Endothelial cell of coronary artery (primary cell): ENCODE results near the gene KLHDC7B. TPM values are rescaled to one million over a fixed set of nuclear protein-coding genes. Genes with fewer than 3 reads are reported as not detected.

Source experiments
- total RNA-seq: library from RNA; depleted of rRNA; stranded (reverse); fragments of >200 nt; gene quantifications from 2 replicates; pipeline ENCODE4 v1.2.3, GENCODE V29; 2014

KLHDC7B gene
- not detected in 2 replicates for total RNA-seq

DNA sequence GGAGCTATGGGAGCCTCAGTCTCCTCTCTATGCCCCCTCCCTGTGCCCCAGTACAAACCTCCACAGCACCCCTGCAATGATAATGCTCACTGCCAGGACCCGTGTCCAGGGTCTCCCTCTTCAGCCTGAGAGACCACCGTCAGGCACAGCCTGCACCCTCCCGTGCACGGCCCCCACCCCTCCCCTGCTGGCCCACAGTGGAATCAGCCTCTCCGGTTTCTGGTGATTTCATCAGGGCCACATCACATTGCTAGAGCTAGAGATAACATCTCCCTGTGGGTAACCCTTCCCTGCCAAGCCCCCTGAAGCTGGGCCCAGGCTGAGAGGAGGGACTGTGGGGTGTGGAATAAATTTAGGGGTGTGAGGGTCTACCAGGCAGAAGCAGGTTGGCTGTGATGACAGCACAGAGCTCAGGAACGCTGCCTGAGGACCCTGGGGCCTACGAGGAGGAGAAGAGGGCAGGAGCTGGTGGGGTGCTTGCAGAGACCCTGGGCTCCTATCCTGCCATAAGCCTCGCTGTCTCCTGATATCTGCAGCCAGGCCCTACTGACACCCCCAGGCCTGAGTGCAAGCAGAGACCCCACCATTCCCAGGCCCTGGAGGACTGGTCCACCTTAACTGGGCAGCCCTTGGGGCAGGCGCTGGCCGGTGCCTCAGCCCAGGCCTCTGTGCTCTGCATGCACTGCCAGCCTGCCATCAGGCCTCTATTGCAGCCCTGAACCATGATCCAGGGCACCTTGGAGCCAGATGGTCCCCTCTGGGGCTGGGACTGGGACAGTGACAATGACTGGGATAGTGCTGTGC lies at the start of gene KLHDC7B:
TSS of gene KLHDC7B (plus strand) at position 378 of the 804 bp plus-strand sequence. CDS start at position 723, 345 bp downstream.

DNA sequence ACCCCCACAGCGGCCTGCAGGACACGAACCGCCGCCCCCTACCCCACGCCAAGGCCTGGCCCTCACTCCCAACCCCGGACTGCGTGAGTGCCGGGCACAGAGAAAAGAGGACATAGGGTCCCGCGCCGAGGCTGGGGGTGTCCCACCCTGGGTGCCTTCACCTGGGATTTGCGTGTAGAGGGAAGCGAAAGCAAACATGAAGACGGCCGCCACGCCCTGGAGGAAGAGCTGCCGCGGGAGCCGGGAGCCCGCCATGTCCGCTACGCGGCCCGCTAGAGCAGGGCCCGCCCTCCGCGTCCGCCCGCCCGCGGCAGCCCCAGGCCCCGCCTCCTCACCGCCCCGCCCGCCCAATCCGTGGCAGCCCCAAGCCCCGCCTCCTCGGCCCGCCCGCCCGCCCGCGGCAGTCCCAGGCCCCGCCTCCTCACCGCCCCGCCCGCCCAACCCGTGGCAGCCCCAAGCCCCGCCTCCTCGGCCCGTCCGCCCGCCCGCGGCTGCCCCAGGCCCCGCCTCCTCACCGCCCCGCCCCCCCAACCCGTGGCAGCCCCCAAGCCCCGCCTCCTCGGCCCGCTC lies 38.2 kb upstream of the KLHDC7B start, which contains the start of gene LMF2:
TSS of gene LMF2 (minus strand) at position 282 of the 570 bp plus-strand sequence. CDS start at position 255, 27 bp downstream.

DNA sequence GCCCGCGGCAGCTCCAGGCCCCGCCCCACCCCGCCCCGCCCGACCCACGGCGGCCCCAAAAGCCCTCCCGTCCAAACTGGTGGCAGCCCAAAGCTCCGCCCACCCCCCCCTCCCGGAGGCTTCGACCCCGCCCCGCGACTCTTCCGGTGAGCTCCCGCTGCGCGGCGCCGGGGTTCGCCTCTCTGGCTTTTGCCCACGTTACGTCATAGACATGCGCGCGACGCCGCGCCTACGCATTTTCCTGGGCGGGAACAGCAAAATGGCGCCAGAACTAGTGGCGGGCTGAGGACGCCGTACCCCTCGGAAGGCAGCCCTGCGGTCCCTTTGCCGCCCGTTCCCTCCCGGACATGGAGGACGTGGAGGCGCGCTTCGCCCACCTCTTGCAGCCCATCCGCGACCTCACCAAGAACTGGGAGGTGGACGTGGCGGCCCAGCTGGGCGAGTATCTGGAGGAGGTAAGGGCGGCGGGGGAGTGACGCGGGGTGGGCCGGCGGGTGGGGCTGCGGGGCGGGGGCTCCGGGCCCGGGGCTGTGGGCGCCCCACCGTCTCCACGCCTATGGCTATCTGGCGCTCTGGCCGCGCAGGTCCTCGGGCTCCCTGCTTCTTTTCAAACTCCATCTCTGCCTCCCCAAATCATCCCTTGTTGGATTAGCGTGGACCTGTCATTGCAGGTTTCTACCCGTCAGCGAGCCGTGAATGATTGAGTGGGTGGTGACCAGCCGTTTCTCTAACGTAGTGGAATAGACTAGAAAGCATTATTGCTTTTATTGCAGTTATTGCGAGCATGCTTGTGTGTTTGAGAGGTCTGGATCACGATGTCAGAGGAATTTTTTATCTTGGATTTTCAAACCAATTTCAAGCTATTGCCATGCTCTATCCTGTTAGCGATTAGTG lies 37.5 kb upstream of the KLHDC7B start, which contains the start of gene NCAPH2:
TSS of gene NCAPH2 (plus strand) at position 234 of the 894 bp plus-strand sequence. CDS start at position 348, 114 bp downstream.

DNA sequence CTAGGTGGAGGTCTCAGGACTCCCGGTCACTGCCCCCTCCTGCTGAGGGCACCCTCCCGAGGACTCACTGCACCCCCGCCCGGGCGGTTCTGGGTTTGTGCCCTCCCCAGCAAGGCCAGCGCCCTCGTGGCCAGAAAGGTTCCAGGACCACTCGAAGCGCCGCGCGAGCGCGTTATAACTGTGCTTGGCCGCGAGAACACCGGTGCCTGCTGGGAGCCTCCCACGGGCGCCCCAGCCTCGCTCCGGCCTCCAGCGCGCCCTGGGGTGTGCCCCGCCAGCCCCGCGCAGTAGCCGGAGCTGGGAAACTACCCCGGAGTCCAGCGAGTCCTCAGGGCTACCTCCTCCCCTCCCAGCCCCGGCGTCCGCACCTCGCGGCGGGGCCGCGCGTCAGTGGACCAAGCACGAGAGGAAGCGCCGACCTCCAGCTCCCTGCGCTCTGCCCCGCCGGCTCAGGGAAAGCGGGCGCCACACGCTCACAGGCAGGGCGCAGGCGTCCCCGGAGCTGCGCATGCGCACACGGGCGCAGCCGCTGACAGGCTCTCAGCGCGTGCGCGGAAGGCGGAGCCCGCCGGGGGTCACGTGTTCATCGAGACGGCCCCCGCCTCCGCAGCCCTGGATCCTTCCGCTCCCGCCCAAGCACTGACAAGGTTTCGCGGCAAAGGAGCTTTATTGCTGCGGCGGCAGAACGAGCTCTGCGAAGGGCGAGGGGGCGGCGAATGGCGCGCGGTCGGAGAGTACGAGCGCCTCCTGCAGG lies 20.4 kb upstream of the KLHDC7B start, which contains the start of gene SCO2:
TSS of gene SCO2 (minus strand) at position 495 of the 754 bp plus-strand sequence. CDS start 1,187 bp downstream, outside the sequence.

DNA sequence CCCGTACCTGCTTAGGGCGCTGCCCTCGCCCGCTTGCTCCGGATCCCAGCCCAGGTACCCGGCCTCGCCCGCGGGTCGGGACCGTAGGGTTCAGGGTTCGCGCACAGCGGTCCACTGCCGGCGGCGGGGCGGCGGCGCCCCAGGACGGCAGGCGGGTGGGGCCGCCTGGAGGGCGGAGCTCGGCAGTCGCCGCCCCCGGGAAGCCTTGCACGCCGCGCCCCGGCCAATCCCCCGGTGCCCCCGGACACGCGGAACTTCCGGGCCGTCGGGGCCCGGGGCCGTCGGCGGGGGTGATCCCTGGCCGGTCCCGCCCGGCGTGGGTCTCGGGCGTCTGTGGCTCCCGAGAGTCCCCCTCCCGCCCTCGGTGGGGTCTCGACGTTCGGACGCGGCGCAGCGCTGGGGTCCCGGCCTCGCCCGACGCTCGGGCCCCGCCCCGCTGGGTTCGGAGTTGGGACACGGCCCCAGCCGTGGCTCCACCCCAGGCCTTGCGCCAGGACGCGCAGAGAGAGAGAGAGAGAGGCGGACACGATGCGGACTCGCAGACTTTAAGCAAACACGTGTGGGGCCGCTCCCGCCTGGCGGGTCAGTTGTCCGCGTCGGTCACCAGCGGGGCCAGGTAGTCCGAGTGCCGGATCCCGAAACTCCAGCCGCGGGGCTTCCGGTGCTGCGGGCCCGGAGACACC lies 15.7 kb upstream of the KLHDC7B start, which contains the start of gene TYMP:
TSS of gene TYMP (minus strand) at position 116 of the 683 bp plus-strand sequence. CDS start 303 bp downstream, outside the sequence.

DNA sequence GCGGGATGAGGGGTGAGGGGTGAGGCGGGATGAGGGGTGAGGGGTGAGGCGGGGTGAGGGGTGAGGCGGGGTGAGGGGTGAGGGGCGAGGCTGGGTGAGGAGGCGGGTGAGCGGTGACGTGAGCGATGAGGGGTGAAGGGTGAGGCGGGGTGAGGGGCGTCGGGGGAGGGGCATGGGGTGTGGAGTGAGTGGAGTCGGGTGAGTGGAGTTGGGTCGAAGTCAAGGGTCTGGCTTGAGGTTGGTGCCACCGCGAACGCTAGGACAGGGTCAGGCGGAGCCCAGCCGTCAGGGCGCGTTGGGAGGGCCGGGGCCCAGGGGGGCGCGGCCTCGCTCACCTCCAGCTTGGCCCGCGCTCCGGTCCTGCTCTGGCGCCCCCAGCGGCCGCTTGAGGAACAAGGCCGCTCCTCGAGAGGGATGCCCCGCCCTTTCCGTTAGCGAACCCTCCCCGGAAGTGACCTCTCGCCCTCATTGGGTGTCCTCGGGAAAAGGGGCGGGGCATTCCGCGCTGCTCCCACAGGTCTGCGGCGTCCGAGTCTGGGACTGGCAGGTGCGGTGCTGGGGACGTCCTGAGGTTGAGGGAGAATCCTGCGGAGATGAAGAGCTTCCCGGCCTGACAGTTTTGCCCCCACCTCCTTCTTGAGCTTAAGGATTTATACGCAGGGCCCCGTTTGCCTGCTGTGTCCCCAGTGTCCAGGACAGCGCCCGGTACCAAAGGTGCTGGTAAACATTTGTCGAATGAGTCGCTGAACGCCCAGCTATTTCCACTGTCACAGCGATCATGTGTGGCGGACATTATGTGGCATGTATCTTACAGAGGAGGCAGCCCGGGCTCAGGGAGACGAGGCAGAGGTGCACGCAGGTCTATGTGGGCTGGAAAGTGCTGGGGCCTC lies 17.1 kb downstream of the KLHDC7B start, which contains the start of gene SYCE3:
TSS of gene SYCE3 (minus strand) at position 397 of the 890 bp plus-strand sequence. CDS start 6,514 bp downstream, outside the sequence.

DNA sequence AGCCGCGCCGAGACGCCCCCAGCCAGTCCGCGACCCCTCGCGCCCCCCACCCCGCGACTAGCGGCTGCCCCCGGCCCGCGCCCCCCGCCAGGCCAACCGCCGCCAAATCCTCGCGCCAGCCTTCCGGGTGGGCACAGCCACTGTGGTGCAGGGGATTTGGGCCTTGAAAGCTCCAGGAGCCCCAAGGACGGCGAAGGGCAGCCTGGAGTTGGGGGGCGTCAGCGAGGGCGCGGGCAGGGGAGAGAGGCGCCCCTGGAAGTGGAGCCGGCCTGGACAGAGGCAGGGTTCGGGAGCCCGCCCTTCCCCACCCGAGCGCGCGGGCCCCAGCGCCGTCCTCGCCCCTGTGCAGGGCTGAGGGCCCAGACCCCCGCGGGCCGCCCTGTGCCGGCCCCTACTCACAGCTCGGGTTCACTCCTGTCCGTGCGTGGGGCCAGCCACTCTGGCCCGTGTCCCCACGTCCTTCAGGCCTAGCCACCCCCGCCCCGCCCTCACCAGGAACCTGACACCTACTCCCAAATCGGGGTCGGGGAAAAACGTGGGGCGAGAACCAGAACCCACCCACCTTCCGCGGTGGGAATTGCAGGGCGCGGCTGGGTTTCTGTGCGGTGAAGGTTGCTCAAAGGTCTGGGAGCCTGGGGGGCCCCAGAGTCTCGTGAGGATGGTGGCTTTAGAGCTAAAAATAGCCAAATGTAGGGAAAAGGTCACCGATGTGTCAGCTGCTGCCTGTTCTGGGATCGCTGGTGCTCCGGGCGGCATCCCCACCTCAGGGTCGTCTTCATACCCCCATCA lies 32.5 kb downstream of the KLHDC7B start, which contains the start of gene CPT1B:
TSS of gene CPT1B (minus strand) at position 441 of the 789 bp plus-strand sequence. CDS start 512 bp downstream, outside the sequence.

DNA sequence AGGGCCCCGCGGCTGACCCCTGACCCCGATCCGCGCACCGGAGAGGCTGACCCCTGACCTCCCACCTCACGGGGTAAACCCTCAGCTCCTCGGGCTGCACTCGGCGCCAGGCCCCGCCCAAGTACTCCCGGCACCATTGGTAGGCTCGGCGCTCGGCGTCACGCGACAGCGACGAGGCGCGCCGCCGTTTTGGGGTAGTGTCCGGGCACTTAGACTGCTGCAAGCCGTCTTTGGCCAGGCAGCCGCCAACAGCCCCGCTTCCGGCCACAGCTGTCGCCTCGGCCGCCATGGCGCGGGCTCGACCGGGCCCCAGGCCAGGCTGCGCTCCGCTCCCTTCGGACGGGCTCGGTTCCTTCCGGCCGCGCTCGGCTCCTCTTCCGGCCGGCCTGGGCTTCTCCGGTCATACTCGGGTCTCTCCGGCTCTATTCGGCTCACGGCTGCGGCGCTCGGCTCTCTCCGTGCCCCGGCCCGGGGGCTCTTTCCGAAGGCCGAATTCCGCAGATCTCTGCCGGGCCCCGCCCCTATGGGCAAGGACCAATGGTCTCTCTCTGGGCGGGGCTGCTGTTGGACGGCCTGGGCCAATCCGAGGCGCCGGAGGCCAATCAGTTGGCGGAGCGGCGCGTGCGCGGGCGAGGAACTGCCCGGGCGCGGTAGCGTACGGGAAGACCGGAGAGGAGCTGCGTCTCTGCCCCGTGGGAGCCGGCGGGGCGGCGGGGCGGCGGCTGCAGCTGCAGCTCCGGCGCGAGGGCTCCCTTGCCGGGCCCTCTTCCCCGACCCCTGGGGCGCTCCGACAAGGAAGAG lies 37.0 kb downstream of the KLHDC7B start, which contains the start of gene CHKB:
TSS of gene CHKB (minus strand) at position 357 of the 801 bp plus-strand sequence. CDS start at position 289, 68 bp downstream.

DNA sequence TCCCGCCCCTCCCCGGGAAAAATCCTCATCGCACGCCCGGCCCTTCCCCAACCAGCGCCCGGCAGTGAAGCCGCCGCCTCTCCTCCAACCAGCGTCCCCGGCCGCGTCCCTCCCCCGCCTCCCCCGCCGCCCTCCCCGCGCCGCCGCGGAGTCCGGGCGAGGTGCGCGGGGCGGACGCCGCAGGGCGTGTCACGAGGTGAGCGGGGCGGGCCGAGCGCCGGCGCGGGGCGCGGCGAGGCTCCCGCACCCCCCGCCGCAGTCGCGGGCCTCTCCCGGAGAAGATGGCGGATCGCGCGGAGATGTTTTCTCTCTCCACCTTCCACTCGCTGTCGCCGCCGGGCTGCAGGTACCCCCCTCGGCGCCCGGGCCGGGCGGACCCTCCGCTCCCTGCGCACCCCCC lies 54.8 kb downstream of the KLHDC7B start, which contains the start of gene MAPK8IP2:
TSS of gene MAPK8IP2 (plus strand) at position 256 of the 400 bp plus-strand sequence. CDS start at position 282, 26 bp downstream.

Other genes with a start within 250 kb of the KLHDC7B start
- gene PLXNB2, start 238.3 kb upstream of the KLHDC7B start, total RNA-seq = 68.2 and 132 TPM in 2 replicates
- gene DENND6B, start 218.9 kb upstream of the KLHDC7B start, total RNA-seq = 0.72 and 1.5 TPM in 2 replicates
- 63.4 and 63.5 TPM in 2 replicates for gene PPP6R2, start 202.6 kb upstream of the KLHDC7B start, total RNA-seq
- 42.6 and 68.2 TPM in 2 replicates for gene SBF1, start 70.9 kb upstream of the KLHDC7B start, total RNA-seq
- under 0.01 and 1.3 TPM in 2 replicates for gene ADM2, start 64.4 kb upstream of the KLHDC7B start, total RNA-seq
- not detected in 2 replicates for gene MIOX, start 59.0 kb upstream of the KLHDC7B start, total RNA-seq
- gene LMF2, start 38.2 kb upstream of the KLHDC7B start, total RNA-seq = 19.3 and 28.0 TPM in 2 replicates
- gene NCAPH2, start 37.7 kb upstream of the KLHDC7B start, total RNA-seq = 21.9 and 29.2 TPM in 2 replicates
- 2.2 and 2.3 TPM in 2 replicates for gene SCO2, start 20.3 kb upstream of the KLHDC7B start, total RNA-seq
- gene TYMP, start 15.9 kb upstream of the KLHDC7B start, total RNA-seq = 3.2 and 20.4 TPM in 2 replicates
- gene SYCE3, start 17.0 kb downstream of the KLHDC7B start, total RNA-seq = not detected in 2 replicates
- 2.2 and 6.6 TPM in 2 replicates for gene CPT1B, start 32.5 kb downstream of the KLHDC7B start, total RNA-seq
- 19.7 and 28.7 TPM in 2 replicates for gene CHKB, start 37.0 kb downstream of the KLHDC7B start, total RNA-seq
- 0.09 TPM in 2 replicates for gene MAPK8IP2, start 54.9 kb downstream of the KLHDC7B start, total RNA-seq
- 9.1 and 10.2 TPM in 2 replicates for gene ARSA, start 82.3 kb downstream of the KLHDC7B start, total RNA-seq
- gene SHANK3, start 126.9 kb downstream of the KLHDC7B start, total RNA-seq = 20.7 and 21.5 TPM in 2 replicates
- gene ACR, start 192.3 kb downstream of the KLHDC7B start, total RNA-seq = 0.19 and 0.27 TPM in 2 replicates
- 7.3 and 8.8 TPM in 2 replicates for gene RABL2B, start 237.7 kb downstream of the KLHDC7B start, total RNA-seq